ENCODE data around the gene IL17REL.

The IL17REL gene

GRCh38 chr22:49966774-49967705 is 45.5 kb downstream of the IL17REL start:
- DNase-seq (ENCODE audit: low read depth), result no peak

GRCh38 chr22:49966041-49966773 is 46.4 kb downstream of the IL17REL start:
- DNase-seq (ENCODE audit: low read depth), result no peak

- DNase-seq (ENCODE audit: low read depth), result no peak
These were observed 47.2 kb downstream of the IL17REL start for GRCh38 chr22:49965091-49966040.

DNA sequence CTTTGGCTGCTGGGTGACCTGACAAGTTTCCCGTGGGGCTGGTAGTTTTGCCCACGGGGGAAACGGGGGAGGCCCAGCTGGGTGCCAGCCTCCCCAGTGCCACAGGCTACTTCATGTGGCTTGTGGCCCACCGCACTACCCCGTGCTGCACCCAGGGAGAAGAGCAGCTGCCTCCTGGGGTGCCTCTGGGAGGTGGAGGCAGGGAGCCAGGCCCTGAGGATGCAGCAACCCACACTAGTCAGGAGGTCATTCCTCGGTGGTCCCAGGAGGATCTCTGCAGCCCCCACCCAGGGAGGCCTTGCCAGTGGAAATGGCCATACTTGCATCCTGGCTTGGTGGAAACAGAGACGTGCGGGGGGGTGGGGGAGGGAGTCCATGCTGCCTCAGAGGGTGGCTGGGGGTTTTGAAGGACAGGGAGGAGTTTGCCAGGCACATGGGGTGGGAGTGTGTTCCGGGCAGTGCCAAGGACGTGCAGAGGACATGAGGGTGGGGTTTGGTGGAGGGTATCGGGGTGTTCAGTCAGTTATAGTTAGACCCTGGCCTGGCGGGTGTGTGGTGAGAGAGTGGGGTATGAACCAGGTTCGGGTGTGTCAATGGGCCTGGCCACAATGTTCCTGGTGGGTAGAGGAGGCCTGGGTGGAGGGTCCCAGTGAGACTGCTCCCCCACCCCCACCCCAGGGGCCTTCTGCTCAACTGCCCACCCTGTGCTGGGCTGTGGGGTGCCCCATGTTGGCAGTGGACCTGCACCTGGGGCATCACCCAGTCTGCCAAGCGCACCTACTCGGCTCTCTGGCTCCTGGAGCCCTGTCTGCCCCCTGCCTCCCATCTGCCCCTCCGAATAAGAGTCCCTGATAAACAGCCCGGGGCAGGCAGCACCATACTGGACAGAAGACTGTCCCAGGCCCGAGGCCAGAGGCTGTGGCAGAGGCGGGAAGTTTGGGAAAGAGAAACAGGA is 48.2 kb downstream of the IL17REL start:
- no peak for DNase-seq (ENCODE audit: low read depth)

DNA sequence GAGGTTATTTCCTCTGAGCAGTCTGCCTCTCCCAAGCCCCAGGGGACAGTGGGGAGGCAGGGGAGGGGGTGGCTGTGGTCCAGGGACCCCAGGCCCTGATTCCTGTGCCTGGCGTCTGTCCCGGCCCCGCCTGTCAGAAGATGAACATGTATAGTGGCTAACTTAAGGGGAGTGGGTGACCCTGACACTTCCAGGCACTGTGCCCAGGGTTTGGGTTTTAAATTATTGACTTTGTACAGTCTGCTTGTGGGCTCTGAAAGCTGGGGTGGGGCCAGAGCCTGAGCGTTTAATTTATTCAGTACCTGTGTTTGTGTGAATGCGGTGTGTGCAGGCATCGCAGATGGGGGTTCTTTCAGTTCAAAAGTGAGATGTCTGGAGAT is 48.9 kb downstream of the IL17REL start:
- no peak for DNase-seq (ENCODE audit: low read depth)

DNA sequence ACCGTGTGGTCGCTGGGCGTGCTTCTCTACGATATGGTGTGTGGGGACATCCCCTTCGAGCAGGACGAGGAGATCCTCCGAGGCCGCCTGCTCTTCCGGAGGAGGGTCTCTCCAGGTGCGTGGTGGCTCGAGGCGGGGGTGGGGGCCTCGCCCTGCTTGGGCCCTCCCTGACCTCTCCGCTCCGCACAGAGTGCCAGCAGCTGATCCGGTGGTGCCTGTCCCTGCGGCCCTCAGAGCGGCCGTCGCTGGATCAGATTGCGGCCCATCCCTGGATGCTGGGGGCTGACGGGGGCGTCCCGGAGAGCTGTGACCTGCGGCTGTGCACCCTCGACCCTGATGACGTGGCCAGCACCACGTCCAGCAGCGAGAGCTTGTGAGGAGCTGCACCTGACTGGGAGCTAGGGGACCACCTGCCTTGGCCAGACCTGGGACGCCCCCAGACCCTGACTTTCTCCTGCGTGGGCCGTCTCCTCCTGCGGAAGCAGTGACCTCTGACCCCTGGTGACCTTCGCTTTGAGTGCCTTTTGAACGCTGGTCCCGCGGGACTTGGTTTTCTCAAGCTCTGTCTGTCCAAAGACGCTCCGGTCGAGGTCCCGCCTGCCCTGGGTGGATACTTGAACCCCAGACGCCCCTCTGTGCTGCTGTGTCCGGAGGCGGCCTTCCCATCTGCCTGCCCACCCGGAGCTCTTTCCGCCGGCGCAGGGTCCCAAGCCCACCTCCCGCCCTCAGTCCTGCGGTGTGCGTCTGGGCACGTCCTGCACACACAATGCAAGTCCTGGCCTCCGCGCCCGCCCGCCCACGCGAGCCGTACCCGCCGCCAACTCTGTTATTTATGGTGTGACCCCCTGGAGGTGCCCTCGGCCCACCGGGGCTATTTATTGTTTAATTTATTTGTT is 49.6 kb downstream of the IL17REL start:
- DNase-seq (ENCODE audit: low read depth), result no peak

GRCh38 chr22:49962012-49962750 is 50.4 kb downstream of the IL17REL start:
- peak; percentile 82 for DNase-seq (ENCODE audit: low read depth)

- no peak for DNase-seq (ENCODE audit: low read depth)
These were observed 51.0 kb downstream of the IL17REL start for GRCh38 chr22:49961601-49962011.

DNA sequence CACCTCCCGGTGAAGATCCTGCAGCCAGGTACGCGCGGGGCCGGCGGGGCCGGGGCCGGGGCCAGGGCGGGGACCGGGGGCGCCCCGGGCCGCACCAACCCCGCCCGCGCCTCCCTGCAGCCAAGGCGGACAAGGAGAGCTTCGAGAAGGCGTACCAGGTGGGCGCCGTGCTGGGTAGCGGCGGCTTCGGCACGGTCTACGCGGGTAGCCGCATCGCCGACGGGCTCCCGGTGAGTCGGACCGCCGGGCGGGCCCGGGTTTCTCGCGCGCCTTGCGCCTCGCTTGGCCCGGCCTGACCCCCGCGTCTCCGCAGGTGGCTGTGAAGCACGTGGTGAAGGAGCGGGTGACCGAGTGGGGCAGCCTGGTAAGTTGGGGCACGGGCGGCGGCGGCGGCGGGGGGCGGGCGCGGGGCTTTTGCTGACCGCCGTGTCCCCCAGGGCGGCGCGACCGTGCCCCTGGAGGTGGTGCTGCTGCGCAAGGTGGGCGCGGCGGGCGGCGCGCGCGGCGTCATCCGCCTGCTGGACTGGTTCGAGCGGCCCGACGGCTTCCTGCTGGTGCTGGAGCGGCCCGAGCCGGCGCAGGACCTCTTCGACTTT is 51.5 kb downstream of the IL17REL start:
- DNase-seq (ENCODE audit: low read depth), result no peak

- peak; percentile 89 for DNase-seq (ENCODE audit: low read depth)
These were observed 52.2 kb downstream of the IL17REL start, which contains the start of gene PIM3 for GRCh38 chr22:49960159-49961004. PIM3 (plus strand) TSS chr22:49960772; CDS start chr22:49960948, 176 bp downstream.

GRCh38 chr22:49959782-49960158 is 52.8 kb downstream of the IL17REL start:
- DNase-seq (ENCODE audit: low read depth), result no peak

- no peak for DNase-seq (ENCODE audit: low read depth)
These were observed 53.4 kb downstream of the IL17REL start for GRCh38 chr22:49958931-49959781.

DNA sequence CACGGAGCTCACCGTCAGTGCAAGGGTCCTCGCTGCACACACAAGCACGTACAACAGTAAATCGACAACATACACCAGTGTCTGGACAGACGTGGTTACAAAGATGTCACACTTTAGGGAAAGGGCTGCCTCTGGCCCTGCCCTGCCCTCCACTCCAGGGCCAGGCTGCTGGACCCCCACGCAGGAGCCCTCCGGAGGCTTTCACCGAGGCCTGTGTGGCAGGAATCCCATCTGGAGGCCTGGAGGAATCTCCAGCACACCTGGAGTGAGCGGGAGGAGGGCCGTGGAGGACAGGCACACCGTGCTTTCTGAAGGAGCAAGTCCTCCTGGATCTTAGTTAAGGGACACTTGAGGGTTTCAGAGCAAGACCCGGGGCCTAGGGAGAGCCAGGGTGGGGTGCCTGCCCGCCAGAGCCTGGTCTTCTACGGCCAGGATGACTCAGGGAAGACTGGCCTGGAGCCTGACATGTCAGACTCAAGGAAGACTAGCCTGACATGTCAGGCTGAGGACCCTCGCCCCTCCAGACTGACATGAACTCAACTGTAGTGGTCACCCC is 54.1 kb downstream of the IL17REL start:
- no peak for DNase-seq (ENCODE audit: low read depth)

- DNase-seq (ENCODE audit: low read depth), result no peak
These were observed 54.7 kb downstream of the IL17REL start for GRCh38 chr22:49957826-49958365.

GRCh38 chr22:49956914-49957825 is 55.4 kb downstream of the IL17REL start:
- no peak for DNase-seq (ENCODE audit: low read depth)

Measured in stimulated activated CD8-positive, alpha-beta memory T cell treated with anti-CD3 and anti-CD28 coated beads, Interleukin-4, amount 100 ng/mL, for 24 hours (primary cell).